Measurements from ENCODE around the gene EFCAB14. TPM values are rescaled to one million over a fixed set of nuclear protein-coding genes. Genes with fewer than 3 reads are reported as not detected.
"Not testable (repeated sequence)": the region's sequence is repeated elsewhere in the genome, so short reads cannot be mapped to it uniquely, and the experiment has no call there.

Gene EFCAB14
- total RNA-seq, 6 donors from 2014 or later: 100 to 171 (median 115) TPM

DNA sequence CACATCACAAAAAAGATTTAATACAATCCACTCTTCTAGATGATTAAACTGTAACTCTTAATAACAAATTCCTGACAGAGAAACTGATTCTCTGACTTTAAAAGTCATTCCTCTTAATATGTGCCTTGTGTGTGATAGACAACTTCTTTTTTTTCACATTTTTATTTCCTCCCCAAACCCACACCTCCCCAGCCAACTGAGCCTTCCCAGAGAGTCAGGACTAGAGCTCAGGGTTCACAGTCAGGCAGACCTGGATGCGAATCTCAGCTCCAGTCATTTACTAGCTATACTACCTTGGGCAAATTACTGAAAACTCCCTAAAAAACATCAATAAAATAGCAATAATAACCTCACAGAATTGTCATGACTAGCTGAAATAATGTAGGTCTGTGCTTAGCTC is 64.9 kb downstream of the EFCAB14 start:
- H3K27me3 ChIP-seq: no peaks in the 10 kb centered on the region
- no peak for DNase-seq
- H3K27ac ChIP-seq: no peak overlapping the region
- no peaks in the 10 kb centered on the region for H3K4me1 ChIP-seq
- H3K9me3 ChIP-seq: peaks cover 0 to 6% (median 0%) of the 10 kb centered on the region in 4 donors
- no peak for ATAC-seq (ENCODE audit: low FRiP score in 2 of 2)
- WGBS, 2 donors: 95 to 100% methylated on average over 1 of the region's 1 CpG
- peaks cover 4 to 80% (median 26%) of the 10 kb centered on the region in 4 donors for H3K36me3 ChIP-seq
- TF ChIP-seq POLR2A (IDR thresholded peaks at IDR 0.05): no peak
- TF ChIP-seq POLR2AphosphoS5 (IDR thresholded peaks at IDR 0.05): no peak
- TF ChIP-seq, protein P1, sequence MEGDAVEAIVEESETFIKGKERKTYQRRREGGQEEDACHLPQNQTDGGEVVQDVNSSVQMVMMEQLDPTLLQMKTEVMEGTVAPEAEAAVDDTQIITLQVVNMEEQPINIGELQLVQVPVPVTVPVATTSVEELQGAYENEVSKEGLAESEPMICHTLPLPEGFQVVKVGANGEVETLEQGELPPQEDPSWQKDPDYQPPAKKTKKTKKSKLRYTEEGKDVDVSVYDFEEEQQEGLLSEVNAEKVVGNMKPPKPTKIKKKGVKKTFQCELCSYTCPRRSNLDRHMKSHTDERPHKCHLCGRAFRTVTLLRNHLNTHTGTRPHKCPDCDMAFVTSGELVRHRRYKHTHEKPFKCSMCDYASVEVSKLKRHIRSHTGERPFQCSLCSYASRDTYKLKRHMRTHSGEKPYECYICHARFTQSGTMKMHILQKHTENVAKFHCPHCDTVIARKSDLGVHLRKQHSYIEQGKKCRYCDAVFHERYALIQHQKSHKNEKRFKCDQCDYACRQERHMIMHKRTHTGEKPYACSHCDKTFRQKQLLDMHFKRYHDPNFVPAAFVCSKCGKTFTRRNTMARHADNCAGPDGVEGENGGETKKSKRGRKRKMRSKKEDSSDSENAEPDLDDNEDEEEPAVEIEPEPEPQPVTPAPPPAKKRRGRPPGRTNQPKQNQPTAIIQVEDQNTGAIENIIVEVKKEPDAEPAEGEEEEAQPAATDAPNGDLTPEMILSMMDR (IDR thresholded peaks at IDR 0.05): no peak
- TF ChIP-seq EP300 (IDR thresholded peaks at IDR 0.05): no peak
- no peak overlapping the region for H3K4me3 ChIP-seq

DNA sequence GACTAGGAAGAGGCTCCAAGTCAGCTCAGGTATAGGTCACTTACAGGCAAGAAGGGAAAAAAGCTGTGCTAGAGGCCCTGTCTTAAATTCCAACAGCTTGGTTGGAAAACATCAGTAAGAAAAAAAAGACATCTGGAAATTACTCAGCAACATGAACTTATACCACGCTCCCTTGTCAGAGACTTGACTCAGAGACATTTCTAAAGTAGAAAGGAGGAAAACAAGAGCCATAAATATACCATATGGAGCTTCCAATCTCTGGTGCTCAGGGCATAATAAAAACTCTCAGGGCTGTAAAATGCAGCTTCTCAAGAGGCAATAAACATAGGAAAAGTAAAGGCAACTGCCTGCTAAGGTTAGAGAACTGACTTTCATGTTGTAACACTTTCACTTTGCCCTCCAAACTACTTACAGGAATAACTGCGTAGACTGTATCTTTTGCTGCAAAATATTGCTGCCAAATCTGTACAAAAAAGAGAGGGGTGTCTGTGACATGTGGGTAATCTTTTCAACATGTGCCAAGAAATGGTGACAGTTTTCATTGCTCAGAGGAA is 65.4 kb downstream of the EFCAB14 start:
- TF ChIP-seq POLR2AphosphoS5 (IDR thresholded peaks at IDR 0.05) (no peak), POLR2A (IDR thresholded peaks at IDR 0.05) (no peak), EP300 (IDR thresholded peaks at IDR 0.05) (no peak)
- TF ChIP-seq, protein P1 (IDR thresholded peaks at IDR 0.05): no peak
- ATAC-seq (ENCODE audit: low FRiP score in 2 of 2): no peak
- Histone ChIP-seq H3K36me3 (peaks cover 4 to 81% (median 26%) of the 10 kb centered on the region in 4 donors), H3K4me1 (no peaks in the 10 kb centered on the region), H3K27ac (no peak overlapping the region), H3K27me3 (no peaks in the 10 kb centered on the region), H3K4me3 (no peak overlapping the region), H3K9me3 (peaks cover 0 to 6% (median 0%) of the 10 kb centered on the region in 4 donors)
- 75 to 87% methylated on average over 2 of the region's 2 CpGs for WGBS, 2 donors
- DNase-seq: no peak

DNA sequence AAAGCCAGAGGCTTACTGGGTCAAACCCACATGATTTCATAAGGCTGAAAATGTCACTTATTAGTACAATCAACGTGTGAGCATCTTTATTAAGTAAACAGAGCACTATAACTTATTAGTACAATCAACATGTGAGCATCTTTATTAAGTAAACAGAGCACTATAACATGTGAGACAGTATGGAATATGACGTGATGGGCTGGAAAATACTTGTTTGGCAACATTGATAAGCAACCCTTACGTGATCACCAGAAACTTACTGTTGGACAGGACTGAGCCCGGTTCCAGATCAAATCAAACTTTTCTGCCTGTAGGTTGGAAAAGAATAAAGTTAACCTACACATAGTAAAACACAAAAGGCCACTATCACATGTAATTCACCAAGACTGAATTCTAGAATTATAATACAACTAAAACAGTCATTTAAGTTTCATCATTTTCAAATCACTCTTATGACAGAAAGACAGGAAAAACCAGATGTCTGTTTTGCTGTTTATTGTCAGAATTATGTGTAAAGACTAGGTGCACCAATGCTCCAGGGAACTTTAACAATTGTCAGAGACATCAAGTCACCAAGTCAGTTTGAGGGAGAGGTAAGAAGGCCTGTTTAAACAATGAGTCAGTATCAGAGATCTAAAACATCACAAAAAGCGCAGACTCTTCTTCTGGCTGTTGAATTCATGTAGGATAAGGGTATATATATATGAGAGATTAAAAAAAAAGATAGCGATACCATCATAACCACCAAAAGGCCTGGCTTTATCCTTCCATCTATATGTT is 66.4 kb downstream of the EFCAB14 start:
- ATAC-seq (ENCODE audit: low FRiP score in 2 of 2): no peak
- Histone ChIP-seq H3K27me3 (no peaks in the 10 kb centered on the region), H3K27ac (no peak overlapping the region), H3K9me3 (peaks cover 0 to 6% (median 0%) of the 10 kb centered on the region in 4 donors), H3K4me1 (no peaks in the 10 kb centered on the region), H3K4me3 (no peak overlapping the region), H3K36me3 (peaks cover under 1 to 80% (median 22%) of the 10 kb centered on the region in 4 donors)
- no peak for DNase-seq
- no peak for TF ChIP-seq EP300 (IDR thresholded peaks at IDR 0.05)
- TF ChIP-seq, protein P1 (IDR thresholded peaks at IDR 0.05): no peak
- 61 to 66% methylated on average over 6 of the region's 6 CpGs for WGBS, 2 donors

DNA sequence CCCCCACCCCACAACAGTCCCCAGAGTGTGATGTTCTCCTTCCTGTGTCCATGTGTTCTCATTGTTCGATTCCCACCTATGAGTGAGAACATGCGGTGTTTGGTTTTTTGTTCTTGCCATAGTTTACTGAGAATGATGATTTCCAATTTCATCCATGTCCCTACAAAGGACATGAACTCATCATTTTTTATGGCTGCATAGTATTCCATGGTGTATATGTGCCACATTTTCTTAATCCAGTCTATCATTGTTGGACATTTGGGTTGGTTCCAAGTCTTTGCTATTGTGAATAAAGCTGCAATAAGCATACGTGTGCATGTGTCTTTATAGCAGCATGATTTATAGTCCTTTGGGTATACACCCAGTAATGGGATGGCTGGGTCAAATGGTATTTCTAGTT is 67.8 kb downstream of the EFCAB14 start:
- not testable (repeated sequence) for DNase-seq; H3K4me3 ChIP-seq; H3K4me1 ChIP-seq; H3K27ac ChIP-seq; H3K9me3 ChIP-seq; ATAC-seq (ENCODE audit: low FRiP score in 2 of 2); H3K27me3 ChIP-seq
- H3K36me3 ChIP-seq: peaks cover 0 to 72% (median 24%) of the 10 kb centered on the region in 4 donors
- 100% methylated on average over 1 to 3 of the region's 3 CpGs for WGBS, 2 donors

DNA sequence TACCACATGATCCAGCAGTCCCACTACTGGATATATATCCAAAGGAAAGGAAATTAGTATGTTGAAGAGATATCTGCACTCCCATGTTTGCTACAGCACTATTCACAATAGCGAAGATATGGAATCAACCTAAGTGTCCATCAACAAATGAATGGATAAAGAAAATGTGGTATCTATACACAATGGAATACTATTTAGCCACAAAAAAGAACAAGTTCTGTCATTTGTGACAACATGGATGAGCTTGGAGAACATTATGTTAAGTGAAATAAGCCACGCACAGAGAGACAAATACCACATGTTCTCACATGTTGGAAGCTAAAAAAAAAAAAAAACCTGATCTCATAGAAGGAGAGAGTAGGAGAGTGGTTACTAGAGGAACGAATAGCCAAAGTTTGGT is 68.4 kb downstream of the EFCAB14 start:
- H3K9me3 ChIP-seq: peaks cover 0 to 6% (median 0%) of the 10 kb centered on the region in 4 donors
- no peaks in the 10 kb centered on the region for H3K4me1 ChIP-seq
- H3K27ac ChIP-seq: no peak overlapping the region
- H3K4me3 ChIP-seq: no peak overlapping the region
- H3K36me3 ChIP-seq: peaks cover 0 to 66% (median 22%) of the 10 kb centered on the region in 4 donors
- WGBS, 2 donors: 97% methylated on average over 3 of the region's 3 CpGs
- TF ChIP-seq POLR2AphosphoS5 (IDR thresholded peaks at IDR 0.05): no peak
- TF ChIP-seq, protein P1 (IDR thresholded peaks at IDR 0.05): no peak
- TF ChIP-seq POLR2A (IDR thresholded peaks at IDR 0.05): no peak
- TF ChIP-seq EP300 (IDR thresholded peaks at IDR 0.05): no peak
- ATAC-seq (ENCODE audit: low FRiP score in 2 of 2): no peak
- DNase-seq: no peak
- no peaks in the 10 kb centered on the region for H3K27me3 ChIP-seq

Data from upper lobe of left lung (tissue), 6 donors.